RWPE1 (cell line): Measurements from ENCODE around the gene RPL13A.

Source experiments
- CTCF ChIA-PET: fragments of 350-600 bp; sonication (Branson Sonifier 250); formaldehyde crosslinking; extraction: SDS; loops from one replicate; lab custom pipeline; 2021; lab: Yijun Ruan, JAX
- POLR2A ChIA-PET: fragments of 400-600 bp; formaldehyde crosslinking; extraction: SDS; loops from one replicate; lab custom pipeline; 2020; ENCODE audit warnings: antibody characterized with exemption; ENCODE audit not compliant: low non-redundant PET; lab: Yijun Ruan, JAX
- DNase-seq: peaks from one replicate; pipeline ENCODE4 v3.0.0; 2012; ENCODE audit warnings: low spot score
- H3K27ac ChIP-seq: fragments of 450-650 bp; 2 replicates; pipeline ENCODE4 v1.5.1; 2017
- TF ChIP-seq, protein P1 (sequence below): fragments of 450-650 bp; conservative IDR thresholded peaks from 2 replicates; pipeline ENCODE4 v1.5.1; 2017; ENCODE audit warnings: low read depth, mild to moderate bottlenecking

The RPL13A gene

GRCh38 chr19:49475995-49476880, 11.2 kb upstream of the RPL13A start:
- peak overlapping the region; percentile 46 for H3K27ac ChIP-seq
- no peak for DNase-seq
- TF ChIP-seq, protein P1, sequence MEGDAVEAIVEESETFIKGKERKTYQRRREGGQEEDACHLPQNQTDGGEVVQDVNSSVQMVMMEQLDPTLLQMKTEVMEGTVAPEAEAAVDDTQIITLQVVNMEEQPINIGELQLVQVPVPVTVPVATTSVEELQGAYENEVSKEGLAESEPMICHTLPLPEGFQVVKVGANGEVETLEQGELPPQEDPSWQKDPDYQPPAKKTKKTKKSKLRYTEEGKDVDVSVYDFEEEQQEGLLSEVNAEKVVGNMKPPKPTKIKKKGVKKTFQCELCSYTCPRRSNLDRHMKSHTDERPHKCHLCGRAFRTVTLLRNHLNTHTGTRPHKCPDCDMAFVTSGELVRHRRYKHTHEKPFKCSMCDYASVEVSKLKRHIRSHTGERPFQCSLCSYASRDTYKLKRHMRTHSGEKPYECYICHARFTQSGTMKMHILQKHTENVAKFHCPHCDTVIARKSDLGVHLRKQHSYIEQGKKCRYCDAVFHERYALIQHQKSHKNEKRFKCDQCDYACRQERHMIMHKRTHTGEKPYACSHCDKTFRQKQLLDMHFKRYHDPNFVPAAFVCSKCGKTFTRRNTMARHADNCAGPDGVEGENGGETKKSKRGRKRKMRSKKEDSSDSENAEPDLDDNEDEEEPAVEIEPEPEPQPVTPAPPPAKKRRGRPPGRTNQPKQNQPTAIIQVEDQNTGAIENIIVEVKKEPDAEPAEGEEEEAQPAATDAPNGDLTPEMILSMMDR, result peak; percentile 25; the same call in 1 of the 2 replicates
- POLR2A ChIA-PET, result no interaction called here
- CTCF ChIA-PET, result no interaction called here

GRCh38 chr19:49479975-49480628, 7.3 kb upstream of the RPL13A start:
- CTCF ChIA-PET, result no interaction called here
- no peak for DNase-seq
- POLR2A ChIA-PET, result no interaction called here
- H3K27ac ChIP-seq, result no peak overlapping the region; the same call in 1 of the 2 replicates
- TF ChIP-seq, protein P1, result no peak

- ChIA-PET POLR2A (no interaction called here), CTCF (interaction anchor here (0.8 kb wide), 1 partner anchor 8 kb away, joined by 4 read pairs; no protein-coding TSS in a partner anchor)
These were observed 6.3 kb upstream of the RPL13A start for GRCh38 chr19:49481020-49481683.

DNA sequence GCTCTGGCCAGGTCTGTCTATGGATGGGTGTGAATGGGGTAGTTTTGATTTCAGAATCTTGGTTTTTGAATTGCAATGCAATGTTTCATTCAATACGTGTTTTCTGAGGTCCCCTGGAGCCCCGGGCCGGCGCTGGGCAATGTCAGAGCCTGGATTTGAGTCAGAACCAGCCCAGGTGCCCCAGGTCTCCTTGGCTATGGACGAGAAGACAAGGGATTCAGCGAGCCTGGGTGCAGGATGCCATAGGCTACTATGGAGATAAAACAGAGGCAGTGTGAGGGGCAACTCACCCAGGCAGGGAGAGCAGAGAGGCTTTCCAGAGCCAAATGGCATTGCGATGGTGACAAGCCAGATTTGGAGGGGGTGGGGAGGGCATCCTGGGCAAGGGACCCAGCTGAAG, 1.2 kb upstream of the RPL13A start:
- DNase-seq, result no peak
- TF ChIP-seq, protein P1, result no peak
- H3K27ac ChIP-seq, result peak overlapping the region; percentile 88
- CTCF ChIA-PET, result no interaction called here
- POLR2A ChIA-PET, result no interaction called here

More at GRCh38 chr19:49481020-49481683, 6.3 kb upstream of the RPL13A start:
- TF ChIP-seq, protein P1, result no peak
- peak overlapping the region; percentile 20 for H3K27ac ChIP-seq
- DNase-seq, result no peak

GRCh38 chr19:49486710-49487276, 615 bp upstream of the RPL13A start:
- ChIA-PET CTCF (no interaction called here), POLR2A (no interaction called here)
- DNase-seq, result no peak
- TF ChIP-seq, protein P1, result no peak
- H3K27ac ChIP-seq, result peak overlapping the region; percentile 88
